K562 (cell line): Measurements from ENCODE around the gene RAB6A. TPM values are rescaled to one million over a fixed set of nuclear protein-coding genes. Genes with fewer than 3 reads are reported as not detected.
A peak's percentile ranks its signal among the peaks of the same experiment; 100 is the strongest.

ENCODE experiments used
- ARID2 ChIP-seq: fragments of 450-650 bp; IDR thresholded peaks from 2 replicates; pipeline ENCODE4 v1.6.1; 2017; ENCODE audit warnings: antibody characterized with exemption, mild to moderate bottlenecking
- ATF2 ChIP-seq: sonication (generic); formaldehyde crosslinking; IDR thresholded peaks from 2 replicates; pipeline ENCODE4 v1.8.1; 2022; ENCODE audit warnings: missing genetic modification reagents
- BCOR ChIP-seq: fragments of 450-650 bp; IDR thresholded peaks from 2 replicates; pipeline ENCODE4 v1.6.1; 2016
- BRD9 ChIP-seq: fragments of 450-650 bp; IDR thresholded peaks from 2 replicates; pipeline ENCODE4 v1.6.1; 2018; ENCODE audit warnings: low read depth; ENCODE audit not compliant: partially characterized antibody
- CREBBP ChIP-seq: IDR thresholded peaks from one replicate; pipeline ENCODE4 v1.6.1; 2012; ENCODE audit warnings: low read depth, mild to moderate bottlenecking, control low read depth, inconsistent platforms, low read length
- CSDE1 ChIP-seq, 2 experiments: fragments of 450-650 bp; IDR thresholded peaks; 2 replicates each; pipeline ENCODE4 v1.6.1; 2016; ENCODE audit warnings: mild to moderate bottlenecking in 1 of 2
- DDX20 ChIP-seq: fragments of 450-650 bp; IDR thresholded peaks from 2 replicates; pipeline ENCODE4 v1.6.1; 2016; ENCODE audit warnings: missing genetic modification characterization, low read depth, mild to moderate bottlenecking, missing compliant biosample characterization, moderate library complexity
- ELF2 ChIP-seq: fragments of 250-450 bp; sonication (Bioruptor Pico); IDR thresholded peaks from 2 replicates; pipeline ENCODE4 v1.5.0; 2021; ENCODE audit warnings: mild to moderate bottlenecking
- FOXP1 ChIP-seq: sonication (generic); formaldehyde crosslinking; IDR thresholded peaks from 2 replicates; pipeline ENCODE4 v1.8.0; 2022; ENCODE audit warnings: mild to moderate bottlenecking, missing genetic modification reagents
- FOXP4 ChIP-seq: sonication (generic); formaldehyde crosslinking; IDR thresholded peaks from 2 replicates; pipeline ENCODE4 v1.8.0; 2022; ENCODE audit warnings: mild to moderate bottlenecking, missing genetic modification reagents, borderline replicate concordance
- GABPA ChIP-seq: fragments of 200-800 bp; sonication (Bioruptor generic); conservative IDR thresholded peaks from 2 replicates; pipeline ENCODE4 v1.6.1; 2016; ENCODE audit warnings: low read depth, missing genetic modification characterization, missing compliant biosample characterization
- GMEB1 ChIP-seq: fragments of 250-450 bp; sonication (Bioruptor Pico); IDR thresholded peaks from 2 replicates; pipeline ENCODE4 v1.4.0; 2020; ENCODE audit warnings: mild to moderate bottlenecking
- MAFG ChIP-seq: fragments of 450-650 bp; conservative IDR thresholded peaks from 2 replicates; pipeline ENCODE4 v1.6.1; 2016; ENCODE audit warnings: missing genetic modification characterization, missing compliant biosample characterization
- MCM3 ChIP-seq: fragments of 450-650 bp; IDR thresholded peaks from 2 replicates; pipeline ENCODE4 v1.6.1; 2016
- POLR2AphosphoS5 ChIP-seq: IDR thresholded peaks from 2 replicates; pipeline ENCODE4 v1.6.1; 2011; ENCODE audit warnings: mild to moderate bottlenecking, low read depth, low read length, moderate library complexity; ENCODE audit not compliant: control insufficient read depth, insufficient read depth
- ZBTB12 ChIP-seq: fragments of 250-450 bp; sonication (Bioruptor Pico); IDR thresholded peaks from 2 replicates; pipeline ENCODE4 v1.4.0; 2020
- ZKSCAN8 ChIP-seq: fragments of 200-800 bp; sonication (Bioruptor generic); IDR thresholded peaks from 2 replicates; pipeline ENCODE4 v1.6.1; 2016; ENCODE audit warnings: missing genetic modification characterization, missing compliant biosample characterization
- ZNF175 ChIP-seq: fragments of 200-800 bp; sonication (Bioruptor generic); IDR thresholded peaks from 2 replicates; pipeline ENCODE4 v1.6.1; 2016; ENCODE audit warnings: low read depth, mild to moderate bottlenecking, missing genetic modification characterization, missing compliant biosample characterization
- ZNF263 ChIP-seq: sonication (generic); formaldehyde crosslinking; IDR thresholded peaks from 2 replicates; pipeline ENCODE4 v1.8.0; 2022; ENCODE audit warnings: mild to moderate bottlenecking, missing genetic modification reagents, borderline replicate concordance
- ZNF75A ChIP-seq: fragments of 450-650 bp; formaldehyde crosslinking; IDR thresholded peaks from 2 replicates; pipeline ENCODE4 v1.4.0; 2020; ENCODE audit warnings: mild to moderate bottlenecking
- polyA plus RNA-seq, 8 experiments: library from polyadenylated mRNA; depleted of rRNA in 4 of 8; stranded (reverse) in 5 of 8; unstranded in 3 of 8; fragments of >200 nt; fragmentation: Nextera tagmentation in 2 of 8; fragmentation: Illumina TruSeq in 1 of 8; extraction: Ambion mirVana in 2 of 8; extraction: Trizol in 1 of 8; gene quantifications; 2 replicates each; pipeline versions ENCODE4 v1.2.1 to v1.2.3, GENCODE V29; 2011 to 2014; ENCODE audit warnings: inconsistent platforms in 1 of 8, missing spikeins in 1 of 8
- total RNA-seq, 7 experiments: library from RNA; depleted of rRNA in 6 of 7; stranded (reverse); fragments of >200 nt in 6 of 7; fragmentation: Illumina TruSeq in 2 of 7; extraction: Trizol in 2 of 7; gene quantifications; 2 replicates each; pipeline versions ENCODE4 v1.2.1 to v1.2.3, GENCODE V29; 2011 to 2021; ENCODE audit warnings: low replicate concordance in 1 of 7

RAB6A gene
- total and polyA plus RNA-seq, 9 of the 15 experiments (the other 6 are each of a cell fraction or from before 2014, with no cell fraction given) = 14.0 to 95.3 (median 45.4) TPM

- no peak for TF ChIP-seq ATF2 (CRISPR knock-in tag)
- no peak for TF ChIP-seq ARID2
- no peak for TF ChIP-seq CREBBP
- peak; percentile 95 for TF ChIP-seq GABPA
- peak in 1 of 2 experiments; percentile 86; a peak in 1 of 4 replicates for TF ChIP-seq CSDE1 (IDR thresholded peaks at IDR 0.05)
- TF ChIP-seq ZKSCAN8 (CRISPR knock-in tag) = peak; percentile 6
- peak; percentile 89 for TF ChIP-seq POLR2AphosphoS5
- no peak for TF ChIP-seq MAFG (tag)
- TF ChIP-seq ZNF263 (CRISPR knock-in tag) = no peak; the same call in 1 of the 2 replicates
- peak; percentile 77; the same call in 1 of the 2 replicates for TF ChIP-seq BCOR
- no peak for TF ChIP-seq ZNF75A (CRISPR knock-in tag)
- peak; percentile 77; the same call in 1 of the 2 replicates for TF ChIP-seq ZNF175 (CRISPR knock-in tag)
- no peak for TF ChIP-seq ZBTB12 (CRISPR knock-in tag)
- TF ChIP-seq FOXP1 (CRISPR knock-in tag) = peak; percentile 78; the same call in 1 of the 2 replicates
- no peak for TF ChIP-seq DDX20
- TF ChIP-seq ELF2 (CRISPR knock-in tag) = no peak; the same call in 1 of the 2 replicates
- peak; percentile 9; the same call in 1 of the 2 replicates for TF ChIP-seq GMEB1
- no peak for TF ChIP-seq MCM3
- no peak for TF ChIP-seq FOXP4 (CRISPR knock-in tag)
- TF ChIP-seq BRD9 = peak; percentile 97
Measured at GRCh38 chr11:73787643-73788558, 27.0 kb upstream of the RAB6A start, which contains the start of gene MRPL48 (continued).
